GM12878 (cell line): ENCODE data around the gene RHOC.

Source experiments
- BMI1 ChIP-seq: fragments of 450-650 bp; IDR thresholded peaks from 2 replicates; pipeline ENCODE4 v1.6.1; 2016; ENCODE audit warnings: mild to moderate bottlenecking, moderate library complexity, borderline replicate concordance
- CTCF ChIP-seq, 3 experiments: IDR thresholded peaks in 2 of 3; conservative IDR thresholded peaks in 1 of 3; 2 replicates each; pipeline ENCODE4 v1.5.1; 2011; ENCODE audit warnings: low read depth in 3 of 3, low read length in 3 of 3, mild to moderate bottlenecking in 3 of 3, control low read depth in 2 of 3, moderate library complexity in 2 of 3, inconsistent platforms in 1 of 3, mixed read lengths in 1 of 3; ENCODE audit not compliant: control insufficient read depth in 2 of 3, insufficient read depth in 1 of 3; ENCODE audit errors: extremely low read depth in 1 of 3
- EP300 ChIP-seq, 2 experiments: fragments of 150-350 bp in 1 of 2; IDR thresholded peaks; 2 replicates each; pipeline ENCODE4 v1.6.1; 2011 to 2012; ENCODE audit warnings: low read depth in 2 of 2, low read length in 2 of 2, borderline replicate concordance in 1 of 2, improper control_type of control experiment in 1 of 2, inconsistent platforms in 1 of 2; ENCODE audit not compliant: control insufficient read depth in 1 of 2
- ETV6 ChIP-seq, 2 experiments: fragments of 450-650 bp in 1 of 2; IDR thresholded peaks in 1 of 2; conservative IDR thresholded peaks in 1 of 2; 2 replicates each; pipeline ENCODE4 v1.6.1; 2014; ENCODE audit warnings: antibody characterized with exemption in 1 of 2, borderline replicate concordance in 1 of 2, low read depth in 1 of 2, mild to moderate bottlenecking in 1 of 2, moderate library complexity in 1 of 2
- MXI1 ChIP-seq: fragments of 150-350 bp; IDR thresholded peaks from 2 replicates; pipeline ENCODE4 v1.6.1; 2011; ENCODE audit warnings: low read depth, mild to moderate bottlenecking, inconsistent platforms, low read length, improper control_type of control experiment
- NFYB ChIP-seq: IDR thresholded peaks from 2 replicates; pipeline ENCODE4 v1.6.1; 2011; ENCODE audit warnings: low read depth, mild to moderate bottlenecking, low read length, improper control_type of control experiment, moderate library complexity; ENCODE audit not compliant: insufficient read depth
- PBX3 ChIP-seq: IDR thresholded peaks from 2 replicates; pipeline ENCODE4 v1.6.1; 2011; ENCODE audit warnings: mild to moderate bottlenecking, low read depth, low read length, moderate library complexity; ENCODE audit not compliant: insufficient replicate concordance
- POLR2A ChIP-seq: IDR thresholded peaks from 2 replicates; pipeline ENCODE4 v1.6.1; 2011; ENCODE audit warnings: low read depth, mild to moderate bottlenecking, low read length
- POLR2AphosphoS5 ChIP-seq: IDR thresholded peaks from 2 replicates; pipeline ENCODE4 v1.6.1; 2011; ENCODE audit warnings: mild to moderate bottlenecking, low read length, inconsistent platforms
- USF2 ChIP-seq: IDR thresholded peaks from 2 replicates; pipeline ENCODE4 v1.6.1; 2011; ENCODE audit warnings: low read depth, low read length, improper control_type of control experiment, borderline replicate concordance
- YY1 ChIP-seq: IDR thresholded peaks from 2 replicates; pipeline ENCODE4 v1.6.1; 2011; ENCODE audit warnings: low read depth, mild to moderate bottlenecking, low read length

GRCh38 chr1:112674986-112675727, 31.8 kb downstream of the RHOC start:
- TF ChIP-seq POLR2A (no peak; the same call in 1 of the 2 replicates), EP300 (IDR thresholded peaks at IDR 0.05; ENCODE audit: borderline replicate concordance in 1 of 2, control insufficient read depth in 1 of 2, low read depth in 2 of 2, low read length in 2 of 2) (no peak), MXI1 (no peak), NFYB (no peak), YY1 (no peak), CTCF (IDR thresholded peaks at IDR 0.05 in 2 of 3, conservative IDR thresholded peaks at IDR 0.05 in 1 of 3; ENCODE audit: control insufficient read depth in 2 of 3, extremely low read depth in 1 of 3, insufficient read depth in 1 of 3, low read depth in 3 of 3, low read length in 3 of 3) (peak in 2 of 3 experiments; percentile 1 to 17; a peak in 1 of 6 replicates), ETV6 (conservative IDR thresholded peaks at IDR 0.05 in 1 of 2, IDR thresholded peaks at IDR 0.05 in 1 of 2; ENCODE audit: borderline replicate concordance in 1 of 2, low read depth in 1 of 2) (peak in 1 of 2 experiments; percentile 18; a peak in 1 of 4 replicates), POLR2AphosphoS5 (no peak; the same call in 1 of the 2 replicates), BMI1 (no peak), USF2 (no peak), PBX3 (no peak)
